ENCODE results near the gene FADS6. TPM values are rescaled to one million over a fixed set of nuclear protein-coding genes. Genes with fewer than 3 reads are reported as not detected.

Gene FADS6
- total RNA-seq, 1 experiment from 2014 or later, result not detected

GRCh38 chr17:74877592-74878548, 15.6 kb downstream of the FADS6 start:
- no peak for TF ChIP-seq CTCF (IDR thresholded peaks at IDR 0.05)
- TF ChIP-seq TCF7L2 (IDR thresholded peaks at IDR 0.05; ENCODE audit: low read depth, low read length), result no peak
- TF ChIP-seq REST (IDR thresholded peaks at IDR 0.05; ENCODE audit: insufficient read depth in 1 of 2, low read depth in 2 of 2, low read length in 1 of 2), result no peak
- no peak for TF ChIP-seq POLR2AphosphoS5 (IDR thresholded peaks at IDR 0.05; ENCODE audit: low read depth, low read length)
- no peak for DNase-seq (ENCODE audit: low read depth, low spot score)
- POLR2A ChIA-PET, result interaction anchor here (0.9 kb wide), 1 partner anchor 16 kb away, joined by 10 read pairs; no protein-coding TSS in a partner anchor
- Histone ChIP-seq H3K4me1 (ENCODE audit: control insufficient read depth, insufficient read depth, low read length) (peaks cover 6% of the 10 kb centered on the region), H3K4me3 (ENCODE audit: low read depth in 2 of 2, low read length in 2 of 2) (no peak overlapping the region), H3K27me3 (ENCODE audit: control insufficient read depth, insufficient read depth, low read length) (no peaks in the 10 kb centered on the region), H3K27ac (ENCODE audit: low read length) (no peak overlapping the region), H3K36me3 (ENCODE audit: control insufficient read depth, insufficient read depth, low read length) (peaks cover 2% of the 10 kb centered on the region; the same call in 1 of the 2 replicates), H3K9me3 (ENCODE audit: control insufficient read depth, insufficient read depth, low read depth, low read length) (no peaks in the 10 kb centered on the region)
- no peak for ATAC-seq
- CTCF ChIA-PET, result interaction anchor here (0.7 to 0.8 kb wide), 2 partner anchors 10 to 13 kb away, joined by 3 to 4 read pairs; no protein-coding TSS in a partner anchor
- intact Hi-C loops (cut with micrococcal nuclease; ENCODE audit: unreplicated experiment), result no loop called here
- in situ Hi-C loops (cut with HindIII; ENCODE audit: low pct_unique_long_range_greater_than_20kb, low sequenced_read_pairs), result no loop called here
- BruUV-seq (replicated peaks), result no TSS peak

- Histone ChIP-seq H3K9me3 (ENCODE audit: control insufficient read depth, insufficient read depth, low read depth, low read length) (no peaks in the 10 kb centered on the region), H3K27me3 (ENCODE audit: control insufficient read depth, insufficient read depth, low read length) (no peaks in the 10 kb centered on the region), H3K36me3 (ENCODE audit: control insufficient read depth, insufficient read depth, low read length) (peaks cover 9% of the 10 kb centered on the region; the same call in 1 of the 2 replicates), H3K27ac (ENCODE audit: low read length) (no peak overlapping the region), H3K4me1 (ENCODE audit: control insufficient read depth, insufficient read depth, low read length) (peaks cover 9% of the 10 kb centered on the region), H3K4me3 (ENCODE audit: low read depth in 2 of 2, low read length in 2 of 2) (no peak overlapping the region)
- ChIA-PET POLR2A (no interaction called here), CTCF (interaction anchor here (0.6 to 1.4 kb wide), 2 partner anchors 19 to 84 kb away, joined by 3 read pairs; no protein-coding TSS in a partner anchor)
- intact Hi-C loops (cut with micrococcal nuclease; ENCODE audit: unreplicated experiment) (no loop called here), in situ Hi-C loops (cut with HindIII; ENCODE audit: low pct_unique_long_range_greater_than_20kb, low sequenced_read_pairs) (no loop called here)
- TF ChIP-seq SIN3A (IDR thresholded peaks at IDR 0.05; ENCODE audit: borderline replicate concordance, insufficient read depth, low read depth, low read length), result no peak
- BruUV-seq (replicated peaks), result no TSS peak
- no peak for DNase-seq (ENCODE audit: low read depth, low spot score)
- ATAC-seq, result no peak
Observed at GRCh38 chr17:74875977-74876593, 17.3 kb downstream of the FADS6 start.

All from Panc1 (cell line).